Psoas muscle (tissue), 8 donors: ENCODE measurements around the gene RNF213. TPM values are rescaled to one million over a fixed set of nuclear protein-coding genes. Genes with fewer than 3 reads are reported as not detected.
"Not testable (repeated sequence)": the region's sequence is repeated elsewhere in the genome, so short reads cannot be mapped to it uniquely, and the experiment has no call there.

Experiments
- ATAC-seq, 4 donors: fragments of 200-7000 bp; cut with Tn5 transposase; one replicate each; pipeline ENCODE4 v1.9.1; 2020; ENCODE audit warnings: moderate library complexity in 3 of 4, mild to moderate bottlenecking in 2 of 4
- DNase-seq, 2 donors: peaks; one replicate each; pipeline ENCODE4 v3.0.0-alpha.2; 2020
- H3K27ac ChIP-seq: fragments of 200-600 bp; one replicate; pipeline ENCODE4 v1.8.0; 2022
- H3K27me3 ChIP-seq, 3 donors: fragments of 200-600 bp in 1 of 3; one replicate each; pipeline versions ENCODE4 v1.6.1 to v1.8.0; 2013 to 2022; ENCODE audit warnings: low read length in 2 of 3, mild to moderate bottlenecking in 2 of 3, moderate library complexity in 1 of 3; ENCODE audit not compliant: insufficient read depth in 3 of 3
- H3K36me3 ChIP-seq, 2 donors: fragments of 200-600 bp in 1 of 2; one replicate each; pipeline versions ENCODE4 v1.6.1 to v1.8.0; 2013 to 2022; ENCODE audit warnings: low read depth in 1 of 2, mild to moderate bottlenecking in 1 of 2, moderate library complexity in 1 of 2; ENCODE audit not compliant: insufficient read depth in 1 of 2
- H3K4me1 ChIP-seq: fragments of 200-600 bp; one replicate; pipeline ENCODE4 v1.8.0; 2022
- H3K4me3 ChIP-seq: fragments of 200-600 bp; one replicate; pipeline ENCODE4 v1.8.0; 2022; ENCODE audit warnings: mild to moderate bottlenecking
- H3K9me3 ChIP-seq: fragments of 200-600 bp; one replicate; pipeline ENCODE4 v1.8.0; 2022
- WGBS, 3 donors: extraction: QIAGEN DNeasy Blood & Tissue Kit; methylation state at CpG; one replicate each; pipeline versions ENCODE4 v1.1.6 to v1.1.7; 2013; 5-methylcytosine and 5-hydroxymethylcytosine counted together
- intact Hi-C, 2 donors: fragments of 100-400 bp; cut with DNase I; formaldehyde crosslinking; loops; one replicate each; pipeline versions ENCODE4 v1.11.0 to v1.14.2; 2022
- polyA plus RNA-seq, 3 donors: library from polyadenylated mRNA; stranded (reverse); fragments of 200-250 nt; gene quantifications; one replicate each; pipeline ENCODE4 v1.2.3, GENCODE V29; 2013
- total RNA-seq, 4 donors: library from RNA; stranded (reverse); fragmentation: NEBNext Ultra II Directional in 2 of 4; extraction: Animal tissue kit (Norgen Biotek cat#: 25700) in 2 of 4; gene quantifications; one replicate each; pipeline versions ENCODE4 v1.2.1 to v1.2.4, GENCODE V29; 2021 to 2023
- TF ChIP-seq, protein P1 (sequence below): fragments of 200-600 bp; IDR thresholded peaks from one replicate; pipeline ENCODE4 v1.8.0; 2022; ENCODE audit warnings: antibody characterized with exemption
- donor health status: healthy with polysubstance abuse.
- donor health status: DM: no; HTN: no; CAD: no; lungs with moderate emphysema.
- donor health status: Bipolar disorder and iron deficiency.
- donor health status: healthy.
- donor health status: DM: yes; HTN: yes; CAD: no.
- donor health status: DM: no; HTN: no; CAD: no.
- donor health status: DM: no; HTN: no; CAD: no.
- donor health status: DM: yes; HTN: yes; CAD: no.

RNF213 gene
- total and polyA plus RNA-seq, 7 donors: 10.2 to 42.0 (median 33.7) TPM

DNA sequence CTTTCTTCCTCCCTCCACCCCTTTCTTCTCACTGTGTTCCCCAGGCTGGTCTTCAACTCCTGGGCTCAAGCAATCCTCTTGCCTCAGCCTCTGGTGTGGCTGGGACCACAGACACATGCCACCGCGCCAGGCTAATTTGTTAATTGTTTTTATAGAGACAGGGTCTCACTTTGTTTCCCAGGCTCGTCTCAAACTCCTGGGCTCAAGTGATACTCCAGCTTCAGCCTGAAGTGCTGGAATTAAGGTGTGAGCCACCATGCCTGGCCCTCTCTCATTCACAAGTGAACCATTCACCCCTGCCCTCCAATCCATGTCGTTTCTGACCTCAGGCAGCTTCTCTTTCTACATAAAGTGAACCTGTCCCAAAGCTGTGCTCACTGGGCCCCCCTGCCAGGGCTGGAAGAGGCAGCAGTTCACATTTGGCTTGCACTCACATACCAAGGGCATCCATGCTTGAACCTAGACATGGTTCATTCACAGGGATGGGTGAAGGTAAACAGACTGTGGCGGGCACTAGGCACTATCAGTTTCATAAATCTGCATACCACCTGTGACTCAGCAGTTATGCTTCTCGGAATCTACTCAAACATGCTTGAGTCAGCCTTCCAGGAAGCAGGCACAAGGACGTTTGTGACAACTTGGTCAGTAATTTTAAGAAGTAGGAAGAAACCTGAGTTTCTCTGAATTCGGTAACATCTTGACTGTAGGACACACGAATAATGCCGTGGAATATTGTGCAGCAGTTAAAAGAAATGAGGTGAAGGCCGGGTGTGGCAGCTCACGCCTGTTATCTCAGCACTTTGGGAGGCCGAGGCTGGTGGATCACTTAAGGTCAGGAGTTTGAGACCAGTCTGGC, 6.0 kb upstream of the RNF213 start:
- peaks cover 24% of the 10 kb centered on the region for H3K4me1 ChIP-seq
- peak; percentile 87 to 91 (median 90) for ATAC-seq

GRCh38 chr17:80256034-80256350, 4.7 kb upstream of the RNF213 start:
- no peaks in the 10 kb centered on the region for H3K9me3 ChIP-seq
- WGBS, 3 donors: 96% methylated on average over 5 of the region's 5 CpGs
- H3K4me3 ChIP-seq: no peak overlapping the region
- intact Hi-C loops: no loop called here
- H3K27me3 ChIP-seq: no peaks in the 10 kb centered on the region
- no peak for DNase-seq
- TF ChIP-seq, protein P1, sequence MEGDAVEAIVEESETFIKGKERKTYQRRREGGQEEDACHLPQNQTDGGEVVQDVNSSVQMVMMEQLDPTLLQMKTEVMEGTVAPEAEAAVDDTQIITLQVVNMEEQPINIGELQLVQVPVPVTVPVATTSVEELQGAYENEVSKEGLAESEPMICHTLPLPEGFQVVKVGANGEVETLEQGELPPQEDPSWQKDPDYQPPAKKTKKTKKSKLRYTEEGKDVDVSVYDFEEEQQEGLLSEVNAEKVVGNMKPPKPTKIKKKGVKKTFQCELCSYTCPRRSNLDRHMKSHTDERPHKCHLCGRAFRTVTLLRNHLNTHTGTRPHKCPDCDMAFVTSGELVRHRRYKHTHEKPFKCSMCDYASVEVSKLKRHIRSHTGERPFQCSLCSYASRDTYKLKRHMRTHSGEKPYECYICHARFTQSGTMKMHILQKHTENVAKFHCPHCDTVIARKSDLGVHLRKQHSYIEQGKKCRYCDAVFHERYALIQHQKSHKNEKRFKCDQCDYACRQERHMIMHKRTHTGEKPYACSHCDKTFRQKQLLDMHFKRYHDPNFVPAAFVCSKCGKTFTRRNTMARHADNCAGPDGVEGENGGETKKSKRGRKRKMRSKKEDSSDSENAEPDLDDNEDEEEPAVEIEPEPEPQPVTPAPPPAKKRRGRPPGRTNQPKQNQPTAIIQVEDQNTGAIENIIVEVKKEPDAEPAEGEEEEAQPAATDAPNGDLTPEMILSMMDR: no peak
- no peak overlapping the region for H3K27ac ChIP-seq
- peaks cover 0 to 14% of the 10 kb centered on the region in 2 donors for H3K36me3 ChIP-seq
- no peak for ATAC-seq
- H3K4me1 ChIP-seq: peaks cover 25% of the 10 kb centered on the region

More for the DNA sequence above, 6.0 kb upstream of the RNF213 start:
- Histone ChIP-seq H3K4me3 (no peak overlapping the region), H3K36me3 (peaks cover 0 to 19% of the 10 kb centered on the region in 2 donors), H3K27me3 (no peaks in the 10 kb centered on the region), H3K9me3 (no peaks in the 10 kb centered on the region), H3K27ac (peak overlapping the region; percentile 69)
- TF ChIP-seq, protein P1: no peak
- DNase-seq: peak in 1 of 2 donors; percentile 41
- 39 to 67% (median 48%) methylated on average over 13 of the region's 13 CpGs for WGBS, 3 donors
- intact Hi-C loops: loop anchor here in 1 of 2 donors (5.0 kb wide), 1 partner anchor 57 kb away; no protein-coding TSS in a partner anchor

DNA sequence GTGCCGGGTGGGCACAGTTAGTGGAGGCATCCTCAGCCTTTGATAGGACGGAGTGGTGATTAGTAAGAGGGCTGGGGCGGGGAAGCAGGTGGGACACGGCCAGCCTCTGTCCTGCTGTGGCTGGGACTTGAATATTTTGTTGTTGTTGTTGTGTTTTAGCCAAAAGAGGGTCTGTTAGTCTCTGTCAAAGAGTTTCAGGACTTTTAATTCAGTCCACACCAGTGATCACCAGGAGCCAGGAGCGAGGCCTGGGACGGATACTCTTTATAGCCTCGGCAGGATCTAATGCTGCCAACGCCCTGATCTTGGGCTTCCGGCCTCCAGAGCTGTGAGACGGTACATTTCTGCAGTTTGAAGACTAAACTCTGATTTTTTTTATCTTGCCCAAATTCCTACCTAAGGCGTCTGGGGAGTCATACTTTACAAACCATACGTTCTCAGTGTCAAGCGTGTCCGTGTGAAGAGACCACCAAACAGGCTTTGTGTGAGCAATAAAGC, 2.9 kb upstream of the RNF213 start:
- H3K36me3 ChIP-seq: no peaks in the 10 kb centered on the region
- no peaks in the 10 kb centered on the region for H3K27me3 ChIP-seq
- intact Hi-C loops: no loop called here
- H3K4me3 ChIP-seq: no peak overlapping the region
- ATAC-seq (no peak), DNase-seq (no peak)
- TF ChIP-seq, protein P1: no peak
- 72 to 86% (median 79%) methylated on average over 14 of the region's 14 CpGs for WGBS, 3 donors
- no peaks in the 10 kb centered on the region for H3K9me3 ChIP-seq
- no peak overlapping the region for H3K27ac ChIP-seq
- H3K4me1 ChIP-seq: peaks cover 39% of the 10 kb centered on the region

- ATAC-seq, H3K27me3 ChIP-seq: not testable (repeated sequence)
Observed at GRCh38 chr17:80258296-80258695, 2.4 kb upstream of the RNF213 start.

DNA sequence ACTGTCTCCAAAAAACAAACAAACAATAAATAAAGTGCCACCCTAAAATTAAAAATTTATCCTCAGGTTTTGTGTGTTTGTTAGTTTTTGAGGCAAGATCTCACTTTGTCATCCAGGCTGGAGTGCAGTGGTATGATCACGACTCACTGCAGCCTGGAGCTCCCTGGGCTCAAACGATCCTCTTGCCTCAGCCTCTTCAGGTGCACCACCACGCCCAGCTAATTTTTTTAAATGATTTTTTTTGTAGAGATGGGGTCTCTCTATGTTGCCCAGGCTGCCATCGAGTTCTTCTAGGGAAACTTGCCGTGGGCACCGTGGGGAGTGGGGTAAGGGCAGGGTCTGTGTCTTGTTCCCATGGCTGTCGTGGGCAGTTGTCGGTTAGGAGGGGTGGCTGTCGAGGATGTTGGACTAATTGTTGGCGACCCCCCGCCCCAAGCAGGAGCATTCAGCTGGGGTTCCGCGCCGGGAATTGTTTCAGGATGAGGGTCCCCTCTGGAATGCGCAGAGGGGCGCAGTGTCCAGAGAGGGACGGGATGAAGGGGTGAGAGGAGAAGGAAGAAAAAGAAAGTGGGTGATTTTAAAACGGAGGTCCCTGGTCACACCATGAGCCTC, 1.1 kb upstream of the RNF213 start:
- TF ChIP-seq, protein P1: no peak
- H3K4me3 ChIP-seq: peak overlapping the region; percentile 78
- H3K9me3 ChIP-seq: no peaks in the 10 kb centered on the region
- intact Hi-C loops: loop anchor here (5.0 kb wide), 2 partner anchors 42 to 107 kb away; no protein-coding TSS in a partner anchor
- no peak for DNase-seq
- peaks cover 44% of the 10 kb centered on the region for H3K4me1 ChIP-seq
- ATAC-seq: no peak
- peak overlapping the region; percentile 95 for H3K27ac ChIP-seq
- H3K27me3 ChIP-seq: no peaks in the 10 kb centered on the region
- 31 to 51% (median 35%) methylated on average over 17 to 18 of the region's 18 CpGs for WGBS, 3 donors
- H3K36me3 ChIP-seq: peaks cover 0 to under 1% of the 10 kb centered on the region in 2 donors

More at GRCh38 chr17:80258296-80258695, 2.4 kb upstream of the RNF213 start:
- H3K27ac ChIP-seq: peak overlapping the region; percentile 27
- H3K9me3 ChIP-seq, H3K4me3 ChIP-seq, intact Hi-C loops, H3K36me3 ChIP-seq, DNase-seq: not testable (repeated sequence)
- H3K4me1 ChIP-seq: peaks cover 44% of the 10 kb centered on the region
- WGBS, 3 donors: 89 to 93% (median 91%) methylated on average over 2 of the region's 2 CpGs
